SK-N-SH (cell line): ENCODE data around the gene AHCY. TPM values are rescaled to one million over a fixed set of nuclear protein-coding genes. Genes with fewer than 3 reads are reported as not detected.

Source experiments
- CTCF ChIA-PET: fragments of 300-600, 350-600 bp; formaldehyde crosslinking; extraction: SDS; loops from one replicate; lab custom pipeline; 2021; lab: Yijun Ruan, JAX
- POLR2A ChIA-PET: fragments of 350-600 bp; sonication (Branson Sonifier 250); formaldehyde crosslinking; extraction: SDS; loops from one replicate; lab custom pipeline; 2020; ENCODE audit warnings: antibody characterized with exemption, inconsistent platforms; lab: Yijun Ruan, JAX
- DNase-seq: peaks from one replicate; pipeline ENCODE4 v3.0.0; 2012
- H2AFZ ChIP-seq: fragments of 200-600 bp; sonication (generic); 2 replicates; pipeline ENCODE4 v1.8.1; 2016; ENCODE audit warnings: antibody characterized with exemption, mild to moderate bottlenecking, low read depth
- H3F3A ChIP-seq: fragments of 200-600 bp; sonication (generic); replicated peaks from 2 replicates; pipeline ENCODE3; 2016; ENCODE audit warnings: antibody characterized with exemption, mild to moderate bottlenecking; ENCODE audit not compliant: insufficient read depth
- H3K27ac ChIP-seq, 2 experiments: fragments of 200-500 bp in 1 of 2; fragments of 200-600 bp in 1 of 2; sonication (Bioruptor generic) in 1 of 2; sonication (generic), shearing (Covaris generic) in 1 of 2; 2 replicates each; pipeline versions ENCODE4 v1.5.1 to v1.6.1; 2014 to 2016; ENCODE audit warnings: low read depth in 2 of 2, inconsistent platforms in 1 of 2, low read length in 1 of 2, mild to moderate bottlenecking in 1 of 2, mixed read lengths in 1 of 2
- H3K27me3 ChIP-seq: fragments of 200-600 bp; sonication (generic), shearing (Covaris generic); 2 replicates; pipeline ENCODE4 v1.6.1; 2016; ENCODE audit warnings: mixed run types; ENCODE audit not compliant: insufficient read depth
- H3K36me3 ChIP-seq, 2 experiments: fragments of 200-500 bp in 1 of 2; fragments of 200-600 bp in 1 of 2; sonication (Bioruptor generic) in 1 of 2; sonication (generic) in 1 of 2; replicated peaks in 1 of 2; 2 replicates each; pipeline versions ENCODE3 to v1.5.1; 2014 to 2016; ENCODE audit warnings: low read length in 1 of 2, mild to moderate bottlenecking in 1 of 2; ENCODE audit not compliant: insufficient read depth in 2 of 2, control insufficient read depth in 1 of 2
- H3K4me1 ChIP-seq, 2 experiments: fragments of 200-500 bp in 1 of 2; fragments of 200-600 bp in 1 of 2; sonication (Bioruptor generic) in 1 of 2; sonication (generic), shearing (Covaris generic) in 1 of 2; 2 replicates each; pipeline versions ENCODE4 v1.5.1 to v1.6.1; 2014 to 2016; ENCODE audit warnings: low read depth in 1 of 2, low read length in 1 of 2, mixed run types in 1 of 2; ENCODE audit not compliant: insufficient read depth in 2 of 2, control insufficient read depth in 1 of 2
- H3K4me2 ChIP-seq: fragments of 200-600 bp; sonication (generic), shearing (Covaris generic); 2 replicates; pipeline ENCODE4 v1.6.1; 2017; ENCODE audit warnings: mixed run types
- H3K4me3 ChIP-seq, 2 experiments: fragments of 200-500 bp in 1 of 2; fragments of 200-600 bp in 1 of 2; sonication (Bioruptor generic) in 1 of 2; sonication (generic), shearing (Covaris generic) in 1 of 2; 2 replicates each; pipeline versions ENCODE4 v1.5.1 to v1.8.1; 2014 to 2016; ENCODE audit warnings: low read depth in 2 of 2, inconsistent platforms in 1 of 2, low read length in 1 of 2, mild to moderate bottlenecking in 1 of 2, mixed read lengths in 1 of 2, moderate library complexity in 1 of 2
- H3K79me2 ChIP-seq: fragments of 200-600 bp; sonication (generic); 2 replicates; pipeline ENCODE4 v1.8.1; 2017; ENCODE audit warnings: mild to moderate bottlenecking; ENCODE audit not compliant: insufficient read depth
- H3K9ac ChIP-seq: fragments of 200-600 bp; sonication (generic); 2 replicates; pipeline ENCODE4 v1.6.1; 2017; ENCODE audit warnings: mixed run types
- H3K9me2 ChIP-seq: fragments of 200-600 bp; sonication (generic); 2 replicates; pipeline ENCODE4 v1.6.1; 2017; ENCODE audit warnings: mixed run types
- H3K9me3 ChIP-seq: fragments of 200-600 bp; sonication (generic); 2 replicates; pipeline ENCODE4 v1.6.1; 2017; ENCODE audit warnings: mixed run types, mild to moderate bottlenecking, moderate library complexity
- H4K20me1 ChIP-seq: fragments of 200-600 bp; sonication (generic); 2 replicates; pipeline ENCODE4 v1.6.1; 2017; ENCODE audit warnings: mild to moderate bottlenecking, mixed run types; ENCODE audit not compliant: insufficient read depth
- CHD2 ChIP-seq: fragments of 150-350 bp; IDR thresholded peaks from 2 replicates; pipeline ENCODE4 v1.6.1; 2018; ENCODE audit warnings: low read length; ENCODE audit not compliant: partially characterized antibody
- ELF1 ChIP-seq: IDR thresholded peaks from 2 replicates; pipeline ENCODE4 v1.4.0; 2012
- FOXJ3 ChIP-seq: sonication (generic); formaldehyde crosslinking; IDR thresholded peaks from 2 replicates; pipeline ENCODE4 v1.5.1; 2020; ENCODE audit warnings: mild to moderate bottlenecking, missing genetic modification reagents
- FOXM1 ChIP-seq: IDR thresholded peaks from 2 replicates; pipeline ENCODE4 v1.4.0; 2012; ENCODE audit warnings: low read depth, mild to moderate bottlenecking
- GATA2 ChIP-seq: sonication (generic); formaldehyde crosslinking; IDR thresholded peaks from 2 replicates; pipeline ENCODE4 v1.5.0; 2020; ENCODE audit warnings: mild to moderate bottlenecking, missing genetic modification reagents
- MEF2A ChIP-seq: IDR thresholded peaks from 2 replicates; pipeline ENCODE4 v1.4.0; 2012; ENCODE audit warnings: low read depth, borderline replicate concordance
- RAD21 ChIP-seq: IDR thresholded peaks from 2 replicates; pipeline ENCODE4 v1.6.1; 2012; ENCODE audit warnings: mild to moderate bottlenecking, low read length
- RFX5 ChIP-seq: IDR thresholded peaks from 2 replicates; pipeline ENCODE4 v1.6.1; 2012; ENCODE audit warnings: mild to moderate bottlenecking, improper control_type of control experiment, low read length
- RXRA ChIP-seq: IDR thresholded peaks from 2 replicates; pipeline ENCODE4 v1.4.0; 2012; ENCODE audit warnings: low read depth, mild to moderate bottlenecking, borderline replicate concordance
- SIN3A ChIP-seq: IDR thresholded peaks from 2 replicates; pipeline ENCODE4 v1.6.1; 2012; ENCODE audit warnings: low read depth, mild to moderate bottlenecking, low read length, moderate library complexity, borderline replicate concordance
- SMC3 ChIP-seq: IDR thresholded peaks from 2 replicates; pipeline ENCODE4 v1.6.1; 2012; ENCODE audit warnings: low read depth, low read length, improper control_type of control experiment
- TCF12 ChIP-seq: IDR thresholded peaks from 2 replicates; pipeline ENCODE4 v1.4.0; 2012
- WGBS: methylation state at CpG from one replicate; pipeline ENCODE4 v1.1.6; 2017; ENCODE audit warnings: low lambda C conversion rate; 5-methylcytosine and 5-hydroxymethylcytosine counted together
- polyA plus RNA-seq, 3 experiments: library from polyadenylated mRNA; depleted of rRNA; stranded (reverse); fragments of >200 nt; gene quantifications; 2 replicates each; pipeline ENCODE4 v1.2.3, GENCODE V29; 2012
- TF ChIP-seq, protein P1 (sequence below): fragments of 150-350 bp; IDR thresholded peaks from 2 replicates; pipeline ENCODE4 v1.6.1; 2016; ENCODE audit warnings: mild to moderate bottlenecking, low read depth, low read length
- TF ChIP-seq, protein P2 (sequence below): IDR thresholded peaks from 2 replicates; pipeline ENCODE4 v1.4.0; 2012; ENCODE audit warnings: low read depth, borderline replicate concordance
- TF ChIP-seq, protein P3 (sequence below): IDR thresholded peaks from 2 replicates; pipeline ENCODE4; 2012

The AHCY gene
- polyA plus RNA-seq, 1 of the 3 experiments (the other 2 are of a cell fraction): 196 TPM

DNA sequence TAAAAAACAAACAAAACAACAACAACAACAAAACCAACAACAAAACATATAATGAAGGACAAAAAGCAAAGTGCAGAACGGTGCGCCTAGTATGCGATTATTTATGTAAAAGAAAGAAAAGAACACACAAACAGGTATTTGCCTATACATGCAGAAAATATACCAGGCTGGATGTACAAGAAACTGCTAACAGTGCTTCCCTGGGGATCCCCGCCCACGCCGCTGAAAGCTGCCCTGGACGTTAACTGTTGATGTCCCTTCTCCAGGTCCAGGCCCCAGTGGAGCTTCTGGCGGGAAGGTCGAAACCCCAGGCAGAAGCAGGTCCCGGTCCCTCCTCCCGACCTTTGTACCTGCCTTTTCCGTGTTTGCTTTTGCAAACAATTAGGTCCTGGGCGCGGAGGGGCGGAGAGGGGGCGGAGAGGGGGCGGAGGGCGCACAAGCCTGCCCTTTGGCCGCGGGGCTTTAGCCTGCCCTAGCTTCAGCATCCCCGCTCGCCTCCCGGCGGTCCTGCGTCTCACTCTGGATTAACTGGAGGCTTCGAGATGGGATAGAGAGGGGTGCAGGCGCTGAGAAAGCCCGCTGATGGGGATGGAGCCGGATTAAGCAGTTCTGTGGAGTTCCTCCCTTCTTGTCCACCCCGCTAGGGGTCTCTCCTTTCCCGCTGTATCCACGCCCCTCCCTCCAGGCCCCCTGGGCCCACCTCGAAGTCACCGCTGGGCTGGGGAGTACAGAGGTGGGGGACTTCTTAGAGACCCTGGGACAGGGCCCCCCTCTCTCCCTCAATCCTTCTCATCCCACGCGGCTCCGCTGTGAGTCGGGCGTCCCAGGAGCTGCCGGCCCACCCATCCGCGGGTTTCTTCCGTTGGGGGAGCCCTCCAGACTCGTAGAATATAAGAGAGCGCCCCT, 8.2 kb upstream of the AHCY start (continued):
- TF ChIP-seq, protein P1, sequence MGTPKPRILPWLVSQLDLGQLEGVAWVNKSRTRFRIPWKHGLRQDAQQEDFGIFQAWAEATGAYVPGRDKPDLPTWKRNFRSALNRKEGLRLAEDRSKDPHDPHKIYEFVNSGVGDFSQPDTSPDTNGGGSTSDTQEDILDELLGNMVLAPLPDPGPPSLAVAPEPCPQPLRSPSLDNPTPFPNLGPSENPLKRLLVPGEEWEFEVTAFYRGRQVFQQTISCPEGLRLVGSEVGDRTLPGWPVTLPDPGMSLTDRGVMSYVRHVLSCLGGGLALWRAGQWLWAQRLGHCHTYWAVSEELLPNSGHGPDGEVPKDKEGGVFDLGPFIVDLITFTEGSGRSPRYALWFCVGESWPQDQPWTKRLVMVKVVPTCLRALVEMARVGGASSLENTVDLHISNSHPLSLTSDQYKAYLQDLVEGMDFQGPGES: no peak

DNA sequence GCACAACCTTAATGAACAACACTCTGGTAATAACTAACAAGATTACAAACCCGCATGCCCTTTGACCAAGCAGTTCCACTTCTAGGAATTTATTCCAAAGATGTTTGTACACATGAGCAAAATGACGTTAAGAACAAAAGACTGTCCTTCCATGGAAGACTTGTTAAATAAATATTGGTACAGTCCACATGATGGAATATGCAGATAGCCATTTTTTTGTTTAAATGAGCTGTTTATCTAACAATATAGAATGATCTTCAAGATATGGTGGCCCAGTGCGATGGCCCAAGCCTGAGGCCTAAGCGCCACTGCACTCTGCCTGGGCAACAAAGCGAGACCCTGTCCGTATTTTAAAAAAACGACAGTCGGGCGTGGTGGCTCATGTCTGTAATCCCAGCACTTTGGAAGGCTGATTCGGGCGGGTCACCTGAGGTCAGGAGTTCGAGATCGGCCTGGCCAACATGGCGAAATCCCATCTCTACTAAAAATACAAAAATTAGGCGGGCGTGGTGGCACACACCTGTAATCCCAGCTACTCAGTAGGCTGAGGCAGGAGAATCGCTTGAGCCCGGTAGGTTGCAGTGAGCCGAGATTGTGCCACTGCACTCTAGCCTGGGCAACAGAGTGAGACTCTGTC, 7.4 kb upstream of the AHCY start:
- POLR2A ChIA-PET: no interaction called here
- no peak for TF ChIP-seq FOXM1
- TF ChIP-seq, protein P2, sequence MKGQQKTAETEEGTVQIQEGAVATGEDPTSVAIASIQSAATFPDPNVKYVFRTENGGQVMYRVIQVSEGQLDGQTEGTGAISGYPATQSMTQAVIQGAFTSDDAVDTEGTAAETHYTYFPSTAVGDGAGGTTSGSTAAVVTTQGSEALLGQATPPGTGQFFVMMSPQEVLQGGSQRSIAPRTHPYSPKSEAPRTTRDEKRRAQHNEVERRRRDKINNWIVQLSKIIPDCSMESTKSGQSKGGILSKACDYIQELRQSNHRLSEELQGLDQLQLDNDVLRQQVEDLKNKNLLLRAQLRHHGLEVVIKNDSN: no peak
- no peak for TF ChIP-seq GATA2 (CRISPR knock-in tag)
- TF ChIP-seq, protein P3, sequence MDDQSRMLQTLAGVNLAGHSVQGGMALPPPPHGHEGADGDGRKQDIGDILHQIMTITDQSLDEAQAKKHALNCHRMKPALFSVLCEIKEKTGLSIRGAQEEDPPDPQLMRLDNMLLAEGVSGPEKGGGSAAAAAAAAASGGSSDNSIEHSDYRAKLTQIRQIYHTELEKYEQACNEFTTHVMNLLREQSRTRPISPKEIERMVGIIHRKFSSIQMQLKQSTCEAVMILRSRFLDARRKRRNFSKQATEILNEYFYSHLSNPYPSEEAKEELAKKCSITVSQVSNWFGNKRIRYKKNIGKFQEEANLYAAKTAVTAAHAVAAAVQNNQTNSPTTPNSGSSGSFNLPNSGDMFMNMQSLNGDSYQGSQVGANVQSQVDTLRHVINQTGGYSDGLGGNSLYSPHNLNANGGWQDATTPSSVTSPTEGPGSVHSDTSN: no peak
- TF ChIP-seq ELF1: no peak
- TF ChIP-seq RXRA: no peak
- no peak for TF ChIP-seq MEF2A
- no peak for TF ChIP-seq FOXJ3 (CRISPR knock-in tag)
- no peak for TF ChIP-seq TCF12
- TF ChIP-seq SMC3: no peak
- TF ChIP-seq RFX5: no peak
- TF ChIP-seq CHD2: no peak
- TF ChIP-seq RAD21: no peak
- TF ChIP-seq, protein P1: no peak
- TF ChIP-seq SIN3A: no peak
- no peak overlapping the region for H3K9ac ChIP-seq
- WGBS: 84% methylated on average over 19 of the region's 19 CpGs
- H3K36me3 ChIP-seq: no peaks in the 10 kb centered on the region
- no peaks in the 10 kb centered on the region for H3F3A ChIP-seq
- H3K9me2 ChIP-seq: no peaks in the 10 kb centered on the region
- H3K4me3 ChIP-seq: no peak overlapping the region
- CTCF ChIA-PET: interaction anchor here (2.6 to 4.1 kb wide), 3 partner anchors 25 to 214 kb away, joined by 40 to 101 read pairs (median 72); no protein-coding TSS in a partner anchor
- no peak for DNase-seq
- H3K9me3 ChIP-seq: no peaks in the 10 kb centered on the region
- H2AFZ ChIP-seq: no peak overlapping the region
- no peaks in the 10 kb centered on the region; a peak in 1 of 4 replicates for H3K4me1 ChIP-seq
- no peaks in the 10 kb centered on the region for H4K20me1 ChIP-seq
- H3K4me2 ChIP-seq: no peak overlapping the region
- no peak overlapping the region for H3K27ac ChIP-seq
- no peaks in the 10 kb centered on the region for H3K79me2 ChIP-seq
- no peaks in the 10 kb centered on the region for H3K27me3 ChIP-seq
